Germinal center (tissue), 1 donor: ENCODE data around the gene CBLC.

ENCODE experiments used
- DNase-seq: peaks from one replicate; pipeline ENCODE4 v3.0.0; 2012; ENCODE audit warnings: mixed read lengths, low spot score

CBLC gene, protein sequence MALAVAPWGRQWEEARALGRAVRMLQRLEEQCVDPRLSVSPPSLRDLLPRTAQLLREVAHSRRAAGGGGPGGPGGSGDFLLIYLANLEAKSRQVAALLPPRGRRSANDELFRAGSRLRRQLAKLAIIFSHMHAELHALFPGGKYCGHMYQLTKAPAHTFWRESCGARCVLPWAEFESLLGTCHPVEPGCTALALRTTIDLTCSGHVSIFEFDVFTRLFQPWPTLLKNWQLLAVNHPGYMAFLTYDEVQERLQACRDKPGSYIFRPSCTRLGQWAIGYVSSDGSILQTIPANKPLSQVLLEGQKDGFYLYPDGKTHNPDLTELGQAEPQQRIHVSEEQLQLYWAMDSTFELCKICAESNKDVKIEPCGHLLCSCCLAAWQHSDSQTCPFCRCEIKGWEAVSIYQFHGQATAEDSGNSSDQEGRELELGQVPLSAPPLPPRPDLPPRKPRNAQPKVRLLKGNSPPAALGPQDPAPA

GRCh38 chr19:44777715-44778347 lies at the start of gene CBLC:
CBLC (plus strand) TSS chr19:44777890; CDS start chr19:44777932, 42 bp downstream.
- DNase-seq = no peak

GRCh38 chr19:44728178-44728577 lies 49.5 kb upstream of the CBLC start:
- DNase-seq = no peak

DNA sequence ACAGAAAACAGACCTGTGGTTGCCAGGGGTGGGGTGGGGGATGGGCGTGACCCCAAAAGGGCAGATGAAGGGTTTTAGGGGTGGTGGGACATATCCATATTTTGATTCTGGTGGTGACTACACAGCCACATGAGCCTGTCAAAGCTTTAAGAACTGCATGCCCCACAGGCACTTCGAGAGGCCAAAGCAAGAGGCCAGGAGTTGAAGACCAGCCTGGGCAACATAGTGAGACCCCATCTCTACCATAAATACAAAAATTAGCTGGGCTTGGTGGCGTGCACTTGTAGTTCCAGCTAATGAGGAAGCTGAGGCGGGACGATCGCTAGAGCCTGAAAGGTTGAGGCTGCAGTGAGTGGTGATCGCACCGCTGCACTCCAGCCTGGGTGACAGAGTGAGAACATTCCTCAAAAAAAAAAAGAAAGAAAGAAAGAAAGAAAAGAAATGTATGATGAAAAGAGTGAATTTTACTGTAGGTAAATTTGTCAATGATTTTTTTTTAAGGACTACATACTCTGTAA lies 48.1 kb upstream of the CBLC start:
- DNase-seq = no peak

- no peak for DNase-seq
These were observed 46.6 kb upstream of the CBLC start for GRCh38 chr19:44731081-44731480.

- DNase-seq = no peak
These were observed 46.1 kb upstream of the CBLC start for GRCh38 chr19:44731622-44732021.

DNA sequence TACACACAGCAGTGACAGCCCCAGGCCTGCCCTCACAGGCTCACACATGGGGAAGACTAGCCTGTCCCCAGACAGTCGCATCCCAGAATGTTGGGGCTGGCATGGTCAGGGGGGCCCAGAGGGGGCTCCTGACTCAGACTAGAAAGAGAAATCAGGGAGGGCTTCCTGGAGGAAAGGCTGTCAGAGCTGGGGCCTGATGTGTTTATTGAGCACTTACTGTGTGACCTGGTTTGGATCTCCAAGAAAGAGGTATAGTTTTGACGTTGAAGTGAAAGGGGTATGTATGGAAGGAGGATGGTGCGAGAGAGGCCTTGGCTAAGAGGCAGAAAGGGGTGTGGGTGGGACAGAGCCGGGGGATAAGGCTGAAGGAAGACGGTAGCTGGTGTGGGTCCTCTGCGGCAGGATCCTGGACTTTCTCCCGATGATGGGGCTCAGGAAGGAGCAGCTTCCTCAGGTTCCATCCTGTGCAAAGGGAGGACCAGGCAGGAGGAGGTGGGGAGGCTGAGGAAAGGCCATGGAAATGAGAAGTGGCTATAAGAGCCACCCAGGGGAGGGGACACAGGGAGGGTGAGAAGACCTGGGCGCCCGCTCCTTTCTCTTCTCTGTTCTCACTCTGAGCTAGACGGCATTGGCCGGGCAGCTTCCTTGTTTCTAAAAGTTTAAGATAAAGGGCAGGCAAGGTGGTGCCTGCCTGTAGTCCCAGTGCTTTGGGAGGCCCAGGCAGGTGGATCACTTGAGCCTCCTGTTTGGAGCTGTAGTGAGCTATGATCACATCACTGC lies 45.3 kb upstream of the CBLC start:
- no peak for DNase-seq

DNA sequence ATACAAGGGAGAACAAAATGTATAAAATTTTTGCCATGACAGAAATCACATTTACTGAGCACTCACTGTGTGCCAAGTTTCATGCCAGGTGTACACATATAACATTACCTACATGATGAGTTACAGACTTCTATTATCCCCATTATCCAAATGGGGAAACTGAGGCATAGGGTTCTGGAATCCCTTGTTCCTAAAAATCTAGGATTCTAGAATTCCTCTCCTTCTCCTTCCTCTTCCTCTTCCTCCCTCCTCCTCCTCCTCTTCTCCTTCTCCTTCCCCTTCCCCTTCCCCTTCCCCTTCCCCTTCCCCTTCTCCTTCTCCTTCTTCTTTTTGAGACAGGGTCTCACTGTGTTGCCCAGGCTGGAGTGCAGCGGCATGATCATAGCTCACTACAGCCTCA lies 43.3 kb upstream of the CBLC start:
- no peak for DNase-seq

DNA sequence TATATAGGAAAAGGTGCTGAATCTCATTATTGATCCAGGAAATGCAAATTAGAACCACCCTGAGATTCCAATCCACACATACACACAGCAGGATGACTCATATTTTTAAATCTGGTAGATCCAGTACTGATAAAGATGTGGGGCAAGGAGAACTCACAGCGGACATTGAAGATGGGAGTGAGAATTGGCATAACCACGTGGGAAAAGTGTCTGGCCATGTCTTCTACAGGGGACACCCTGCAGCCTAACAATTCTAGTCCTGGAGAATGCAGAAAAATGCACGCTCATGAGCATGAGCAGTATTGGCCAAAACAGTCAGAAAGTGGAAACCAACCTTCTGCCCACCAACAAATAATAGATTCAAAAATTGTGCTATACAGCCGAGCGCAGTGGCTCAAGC lies 42.7 kb upstream of the CBLC start:
- no peak for DNase-seq

- no peak for DNase-seq
These were observed 40.2 kb upstream of the CBLC start for GRCh38 chr19:44737238-44738071.

DNA sequence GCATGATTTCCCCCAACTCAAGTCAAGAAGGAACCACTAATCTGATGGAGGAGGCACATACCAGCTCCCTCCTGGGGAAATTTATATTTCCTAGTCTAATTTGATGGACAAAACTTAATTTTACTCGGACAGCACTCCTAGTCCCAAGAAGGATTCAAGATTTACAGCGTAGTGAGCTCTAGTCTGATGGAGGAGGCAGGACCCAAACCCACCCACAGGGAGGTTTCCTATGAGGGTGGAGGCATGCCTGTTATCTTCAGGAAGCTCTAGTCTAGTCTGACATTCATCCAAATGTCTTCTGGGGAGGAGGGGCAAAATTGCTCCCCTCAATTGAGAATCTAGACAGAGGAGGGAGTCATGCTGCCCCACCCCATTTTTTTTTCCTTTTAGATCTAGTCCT lies 39.6 kb upstream of the CBLC start:
- no peak for DNase-seq

GRCh38 chr19:44738603-44739558 lies 38.8 kb upstream of the CBLC start:
- no peak for DNase-seq

- DNase-seq = no peak
These were observed 37.3 kb upstream of the CBLC start for GRCh38 chr19:44740351-44740824.

DNA sequence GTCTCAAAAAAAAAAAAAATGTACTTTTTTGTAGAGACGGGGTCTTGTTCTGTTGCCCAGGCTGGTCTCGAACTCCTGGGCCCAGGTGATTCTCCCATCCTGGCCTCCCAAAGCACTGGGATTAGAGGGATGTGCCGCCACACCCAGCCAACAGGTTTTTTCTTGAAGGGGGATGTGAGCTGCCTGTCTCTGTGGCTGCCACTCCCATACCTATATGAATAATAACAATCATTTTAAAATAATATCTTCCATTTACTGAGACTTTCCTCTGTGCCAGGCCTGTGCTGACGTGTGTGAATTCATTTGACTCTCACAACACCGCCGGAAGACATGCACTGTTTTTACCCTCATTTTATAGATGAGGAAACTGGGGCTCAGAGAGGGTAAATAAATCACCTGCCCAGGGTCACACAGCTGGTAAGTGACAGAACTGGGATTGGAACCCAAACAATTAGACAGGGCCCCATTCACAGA lies 36.4 kb upstream of the CBLC start:
- DNase-seq = no peak

- DNase-seq = no peak
These were observed 35.8 kb upstream of the CBLC start for GRCh38 chr19:44741841-44742329.

DNA sequence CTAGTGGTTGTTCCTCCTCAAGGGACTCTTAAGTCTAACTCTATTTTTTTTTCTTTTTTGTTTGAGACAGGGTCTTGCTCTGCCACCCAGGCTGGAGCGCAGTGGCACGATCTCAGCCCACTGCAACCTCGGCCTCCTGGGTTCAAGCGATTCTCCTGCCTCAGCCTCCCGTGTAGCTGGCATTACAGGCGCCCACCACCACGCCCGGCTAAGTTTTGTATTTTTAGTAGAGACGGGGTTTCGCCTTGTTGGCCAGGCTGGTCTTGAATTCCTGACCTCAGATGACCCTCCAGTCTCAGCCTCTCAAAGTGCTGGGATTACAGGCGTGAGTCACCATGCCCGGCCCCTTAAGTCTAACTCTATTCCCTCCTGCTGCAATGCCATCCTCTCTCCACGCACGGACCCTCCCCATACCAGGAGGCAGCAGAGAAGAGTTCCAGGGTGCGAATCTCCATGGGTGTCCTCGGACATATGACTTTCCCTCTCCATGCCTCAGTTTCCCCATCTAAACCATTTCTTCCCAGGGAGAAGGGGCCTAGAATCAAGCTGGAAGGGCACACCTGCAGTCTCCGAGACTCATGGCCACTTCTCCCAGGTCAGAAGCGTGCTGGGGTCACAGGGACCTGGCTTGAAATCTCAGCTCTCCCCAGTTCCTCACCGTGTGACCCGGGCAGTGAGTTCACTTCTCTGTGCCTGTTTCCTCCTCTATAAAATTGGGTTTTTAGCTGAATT lies 35.2 kb upstream of the CBLC start:
- DNase-seq = no peak

GRCh38 chr19:44744871-44745332 lies 32.8 kb upstream of the CBLC start:
- no peak for DNase-seq

GRCh38 chr19:44745341-44745831 lies 32.3 kb upstream of the CBLC start:
- no peak for DNase-seq

GRCh38 chr19:44745887-44746600 lies 31.6 kb upstream of the CBLC start:
- DNase-seq = no peak
